ENCODE results near the gene ITGA5. TPM values are rescaled to one million over a fixed set of nuclear protein-coding genes. Genes with fewer than 3 reads are reported as not detected.

ITGA5 gene
- total RNA-seq, 1 experiment from 2014 or later = 49.1 TPM

- in situ Hi-C loops (cut with HindIII; ENCODE audit: low sequenced_read_pairs) = loop anchor here (10.0 kb wide), 1 partner anchor 61 kb away; no protein-coding TSS in a partner anchor
- DNase-seq (ENCODE audit: low spot score) = no peak
Measured at GRCh38 chr12:54393743-54394142, 25.3 kb downstream of the ITGA5 start.

GRCh38 chr12:54393207-54393609 lies 25.9 kb downstream of the ITGA5 start:
- no peak for DNase-seq (ENCODE audit: low spot score)
- in situ Hi-C loops (cut with HindIII; ENCODE audit: low sequenced_read_pairs) = loop anchor here (10.0 kb wide), 1 partner anchor 62 kb away; no protein-coding TSS in a partner anchor

- no peak for DNase-seq (ENCODE audit: low spot score)
- in situ Hi-C loops (cut with HindIII; ENCODE audit: low sequenced_read_pairs) = loop anchor here (10.0 kb wide), 1 partner anchor 62 kb away; no protein-coding TSS in a partner anchor
Measured at GRCh38 chr12:54392485-54393206, 26.4 kb downstream of the ITGA5 start.

- peak; percentile 40 for DNase-seq (ENCODE audit: low spot score)
- in situ Hi-C loops (cut with HindIII; ENCODE audit: low sequenced_read_pairs) = loop anchor here (10.0 kb wide), 1 partner anchor 64 kb away; no protein-coding TSS in a partner anchor
Measured at GRCh38 chr12:54390668-54391551, 28.2 kb downstream of the ITGA5 start.

- in situ Hi-C loops (cut with HindIII; ENCODE audit: low sequenced_read_pairs) = loop anchor here (10.0 kb wide), 1 partner anchor 65 kb away; no protein-coding TSS in a partner anchor
- no peak for DNase-seq (ENCODE audit: low spot score)
Measured at GRCh38 chr12:54390176-54390667, 28.8 kb downstream of the ITGA5 start.

GRCh38 chr12:54389607-54390175 lies 29.4 kb downstream of the ITGA5 start:
- no peak for DNase-seq (ENCODE audit: low spot score)
- in situ Hi-C loops (cut with HindIII; ENCODE audit: low sequenced_read_pairs) = loop anchor here (10.0 kb wide), 1 partner anchor 65 kb away; no protein-coding TSS in a partner anchor

GRCh38 chr12:54389134-54389508 lies 29.9 kb downstream of the ITGA5 start:
- no peak for DNase-seq (ENCODE audit: low spot score)
- in situ Hi-C loops (cut with HindIII; ENCODE audit: low sequenced_read_pairs) = no loop called here

GRCh38 chr12:54388237-54389133 lies 30.6 kb downstream of the ITGA5 start:
- in situ Hi-C loops (cut with HindIII; ENCODE audit: low sequenced_read_pairs) = no loop called here
- no peak for DNase-seq (ENCODE audit: low spot score)

GRCh38 chr12:54387114-54387467 lies 32.0 kb downstream of the ITGA5 start:
- no peak for DNase-seq (ENCODE audit: low spot score)
- in situ Hi-C loops (cut with HindIII; ENCODE audit: low sequenced_read_pairs) = no loop called here

GRCh38 chr12:54386403-54387113 lies 32.5 kb downstream of the ITGA5 start:
- no peak for DNase-seq (ENCODE audit: low spot score)
- in situ Hi-C loops (cut with HindIII; ENCODE audit: low sequenced_read_pairs) = no loop called here

GRCh38 chr12:54385251-54385914 lies 33.7 kb downstream of the ITGA5 start:
- in situ Hi-C loops (cut with HindIII; ENCODE audit: low sequenced_read_pairs) = no loop called here
- DNase-seq (ENCODE audit: low spot score) = no peak

- DNase-seq (ENCODE audit: low spot score) = no peak
- in situ Hi-C loops (cut with HindIII; ENCODE audit: low sequenced_read_pairs) = no loop called here
Measured at GRCh38 chr12:54384591-54385041, 34.5 kb downstream of the ITGA5 start, which contains the start of gene ZNF385A. Gene ZNF385A (minus strand): TSS chr12:54384733. CDS start chr12:54384514, 219 bp downstream.

- no peak for DNase-seq (ENCODE audit: low spot score)
- in situ Hi-C loops (cut with HindIII; ENCODE audit: low sequenced_read_pairs) = no loop called here
Measured at GRCh38 chr12:54383041-54383609, 35.9 kb downstream of the ITGA5 start.

GRCh38 chr12:54381136-54381535 lies 37.9 kb downstream of the ITGA5 start:
- in situ Hi-C loops (cut with HindIII; ENCODE audit: low sequenced_read_pairs) = no loop called here
- DNase-seq (ENCODE audit: low spot score) = no peak

- in situ Hi-C loops (cut with HindIII; ENCODE audit: low sequenced_read_pairs) = no loop called here
- DNase-seq (ENCODE audit: low spot score) = peak; percentile 87
Measured at GRCh38 chr12:54379398-54380201, 39.5 kb downstream of the ITGA5 start.

- DNase-seq (ENCODE audit: low spot score) = peak; percentile 59
- in situ Hi-C loops (cut with HindIII; ENCODE audit: low sequenced_read_pairs) = no loop called here
Measured at GRCh38 chr12:54378796-54379397, 40.2 kb downstream of the ITGA5 start.

All from G401 (cell line).